Cerebellar nuclear complex (tissue), 1 donor: ENCODE results near the gene SEC14L1.

Experiments used
- DNase-seq, 2 experiments: peaks; one replicate each; lab custom pipeline; 2025; lab: John Stamatoyannopoulos, UW

The SEC14L1 gene

GRCh38 chr17:77163001-77163400, 22.2 kb downstream of the SEC14L1 start:
- DNase-seq: no peak

GRCh38 chr17:77163511-77164280, 22.9 kb downstream of the SEC14L1 start:
- no peak for DNase-seq

GRCh38 chr17:77164483-77165091, 23.8 kb downstream of the SEC14L1 start:
- peak in 1 of 2 experiments; percentile 87 for DNase-seq

- DNase-seq: no peak
These were observed 24.8 kb downstream of the SEC14L1 start for GRCh38 chr17:77165577-77165976.

GRCh38 chr17:77167472-77168306, 26.9 kb downstream of the SEC14L1 start:
- no peak for DNase-seq

- DNase-seq: no peak
These were observed 32.3 kb downstream of the SEC14L1 start for GRCh38 chr17:77173104-77173503.

- DNase-seq: no peak
These were observed 34.3 kb downstream of the SEC14L1 start for GRCh38 chr17:77174928-77175661.

GRCh38 chr17:77177002-77177741, 36.4 kb downstream of the SEC14L1 start:
- DNase-seq: no peak

- no peak for DNase-seq
These were observed 37.3 kb downstream of the SEC14L1 start for GRCh38 chr17:77178050-77178449.

- DNase-seq: peak in 1 of 2 experiments; percentile 34
These were observed 37.8 kb downstream of the SEC14L1 start for GRCh38 chr17:77178563-77178962.

GRCh38 chr17:77180503-77181357, 40.0 kb downstream of the SEC14L1 start:
- no peak for DNase-seq

- no peak for DNase-seq
These were observed 41.7 kb downstream of the SEC14L1 start for GRCh38 chr17:77182205-77183172.

GRCh38 chr17:77184474-77184873, 43.7 kb downstream of the SEC14L1 start:
- no peak for DNase-seq

- no peak for DNase-seq
These were observed 44.4 kb downstream of the SEC14L1 start for GRCh38 chr17:77185137-77185536.

GRCh38 chr17:77186141-77186604, 45.4 kb downstream of the SEC14L1 start:
- peak in 1 of 2 experiments; percentile 38 for DNase-seq

- DNase-seq: no peak
These were observed 47.6 kb downstream of the SEC14L1 start for GRCh38 chr17:77188084-77189066.

- no peak for DNase-seq
These were observed 48.4 kb downstream of the SEC14L1 start for GRCh38 chr17:77189148-77189547.

GRCh38 chr17:77190576-77190975, 49.8 kb downstream of the SEC14L1 start:
- DNase-seq: no peak
